Liver (tissue), 9 donors: ENCODE measurements around the gene PLEKHA6. TPM values are rescaled to one million over a fixed set of nuclear protein-coding genes. Genes with fewer than 3 reads are reported as not detected.

Experiments used
- DNase-seq: peaks from one replicate; pipeline ENCODE4 v3.0.0-alpha.2; 2017; ENCODE audit warnings: low spot score
- H3K27ac ChIP-seq, 2 donors: one replicate each; pipeline ENCODE4 v1.7.0; 2013; ENCODE audit warnings: inconsistent platforms in 2 of 2, low read length in 2 of 2, control low read depth in 1 of 2, low read depth in 1 of 2, mild to moderate bottlenecking in 1 of 2
- H3K27me3 ChIP-seq, 4 donors: one replicate each; pipeline versions ENCODE4 v1.6.1 to v1.7.0; 2013; ENCODE audit warnings: low read length in 3 of 4, inconsistent platforms in 1 of 4, mild to moderate bottlenecking in 1 of 4, moderate library complexity in 1 of 4; ENCODE audit not compliant: control insufficient read depth in 4 of 4, insufficient read depth in 4 of 4
- H3K36me3 ChIP-seq, 4 donors: one replicate each; pipeline versions ENCODE4 v1.6.1 to v1.7.0; 2013; ENCODE audit warnings: low read length in 3 of 4, mild to moderate bottlenecking in 3 of 4, low read depth in 1 of 4, moderate library complexity in 1 of 4; ENCODE audit not compliant: control insufficient read depth in 4 of 4, insufficient read depth in 3 of 4
- H3K4me1 ChIP-seq, 4 donors: one replicate each; pipeline versions ENCODE4 v1.6.1 to v1.7.0; 2013; ENCODE audit warnings: low read length in 3 of 4, mild to moderate bottlenecking in 3 of 4, moderate library complexity in 1 of 4; ENCODE audit not compliant: control insufficient read depth in 4 of 4, insufficient read depth in 4 of 4
- H3K4me3 ChIP-seq, 3 donors: one replicate each; pipeline versions ENCODE4 v1.6.1 to v1.7.0; 2013; ENCODE audit warnings: low read length in 3 of 3, control low read depth in 1 of 3, low read depth in 1 of 3, mild to moderate bottlenecking in 1 of 3
- H3K9ac ChIP-seq, 2 donors: one replicate each; pipeline ENCODE4 v1.7.0; 2013; ENCODE audit warnings: low read length in 2 of 2, mild to moderate bottlenecking in 2 of 2, moderate library complexity in 2 of 2, control low read depth in 1 of 2, low read depth in 1 of 2
- H3K9me3 ChIP-seq, 4 donors: one replicate each; pipeline versions ENCODE4 v1.6.1 to v1.7.0; 2013; ENCODE audit warnings: low read length in 3 of 4; ENCODE audit not compliant: control insufficient read depth in 4 of 4
- ATF3 ChIP-seq: IDR thresholded peaks from 2 replicates; pipeline ENCODE4 v1.6.1; 2016; ENCODE audit warnings: antibody characterized with exemption
- CTCF ChIP-seq: fragments of 150-350 bp; IDR thresholded peaks from 2 replicates; pipeline ENCODE4 v1.5.1; 2017; ENCODE audit warnings: improper control_type of control experiment, low read depth, low read length; ENCODE audit not compliant: missing input control
- EGR1 ChIP-seq, 2 donors: IDR thresholded peaks; 2 replicates each; pipeline ENCODE4 v1.6.1; 2016 to 2018; ENCODE audit warnings: antibody characterized with exemption in 2 of 2, low read depth in 2 of 2
- FOXA1 ChIP-seq: IDR thresholded peaks from 2 replicates; pipeline ENCODE4 v1.6.1; 2016; ENCODE audit warnings: antibody characterized with exemption
- FOXA2 ChIP-seq: IDR thresholded peaks from 2 replicates; pipeline ENCODE4 v1.6.1; 2016; ENCODE audit warnings: antibody characterized with exemption
- GABPA ChIP-seq, 2 donors: IDR thresholded peaks in 1 of 2; conservative IDR thresholded peaks in 1 of 2; 2 replicates each; pipeline ENCODE4 v1.6.1; 2016; ENCODE audit warnings: antibody characterized with exemption in 2 of 2, mild to moderate bottlenecking in 1 of 2, moderate library complexity in 1 of 2
- HNF4A ChIP-seq, 2 donors: conservative IDR thresholded peaks; 2 replicates each; pipeline ENCODE4 v1.6.1; 2016; ENCODE audit warnings: antibody characterized with exemption in 2 of 2, mild to moderate bottlenecking in 2 of 2
- HNF4G ChIP-seq: IDR thresholded peaks from 2 replicates; pipeline ENCODE4 v1.6.1; 2016; ENCODE audit warnings: antibody characterized with exemption
- JUND ChIP-seq, 2 donors: IDR thresholded peaks; 2 replicates each; pipeline ENCODE4 v1.6.1; 2016; ENCODE audit warnings: antibody characterized with exemption in 2 of 2
- MAX ChIP-seq: IDR thresholded peaks from 2 replicates; pipeline ENCODE4 v1.6.1; 2016; ENCODE audit warnings: antibody characterized with exemption
- NR2F2 ChIP-seq: IDR thresholded peaks from 2 replicates; pipeline ENCODE4 v1.6.1; 2016; ENCODE audit warnings: antibody characterized with exemption
- RAD21 ChIP-seq, 2 donors: IDR thresholded peaks; 2 replicates each; pipeline ENCODE4 v1.6.1; 2016; ENCODE audit warnings: antibody characterized with exemption in 2 of 2, mild to moderate bottlenecking in 2 of 2
- REST ChIP-seq: IDR thresholded peaks from 2 replicates; pipeline ENCODE4 v1.6.1; 2016; ENCODE audit warnings: antibody characterized with exemption, mild to moderate bottlenecking
- RXRA ChIP-seq, 2 donors: IDR thresholded peaks; 2 replicates each; pipeline ENCODE4 v1.6.1; 2017 to 2018; ENCODE audit warnings: antibody characterized with exemption in 2 of 2, mild to moderate bottlenecking in 1 of 2
- SP1 ChIP-seq: IDR thresholded peaks from 2 replicates; pipeline ENCODE4 v1.6.1; 2018; ENCODE audit warnings: antibody characterized with exemption, mild to moderate bottlenecking
- TAF1 ChIP-seq: conservative IDR thresholded peaks from 2 replicates; pipeline ENCODE4 v1.6.1; 2016; ENCODE audit warnings: antibody characterized with exemption, mild to moderate bottlenecking
- YY1 ChIP-seq: IDR thresholded peaks from 2 replicates; pipeline ENCODE4 v1.6.1; 2016; ENCODE audit warnings: antibody characterized with exemption, mild to moderate bottlenecking
- ZBTB33 ChIP-seq: IDR thresholded peaks from 2 replicates; pipeline ENCODE4 v1.6.1; 2016; ENCODE audit warnings: antibody characterized with exemption
- WGBS: extraction: QIAGEN DNeasy Blood & Tissue Kit; methylation state at CpG from one replicate; pipeline ENCODE4 v1.1.7; 2013; 5-methylcytosine and 5-hydroxymethylcytosine counted together
- polyA plus RNA-seq, 2 donors: library from polyadenylated mRNA; stranded (reverse) in 1 of 2; unstranded in 1 of 2; fragments of 200-250 nt in 1 of 2; fragments of >200 nt in 1 of 2; fragmentation: Nextera tagmentation in 1 of 2; extraction: Ambion mirVana in 1 of 2; gene quantifications; one replicate each; pipeline versions ENCODE4 v1.2.1 to v1.2.3, GENCODE V29; 2013 to 2015
- total RNA-seq, 2 donors: library from RNA; depleted of rRNA; stranded (reverse); fragments of >200 nt; gene quantifications; one replicate each; pipeline ENCODE4 v1.2.3, GENCODE V29; 2014
- donor health status: healthy.
- donor health status: healthy.
- donor health status: healthy.
- donor health status: healthy.
- donor health status: healthy.

Gene PLEKHA6
- total and polyA plus RNA-seq, 4 donors: 5.3 to 12.8 (median 7.6) TPM

GRCh38 chr1:204232526-204232925 lies 127.2 kb downstream of the PLEKHA6 start (continued):
- TF ChIP-seq CTCF (no peak), SP1 (no peak), ATF3 (no peak)

GRCh38 chr1:204230211-204230610 lies 129.5 kb downstream of the PLEKHA6 start:
- Histone ChIP-seq H3K27ac (no peak overlapping the region), H3K9ac (no peak overlapping the region), H3K9me3 (no peaks in the 10 kb centered on the region), H3K4me3 (no peak overlapping the region), H3K4me1 (peaks cover 4 to 28% (median 19%) of the 10 kb centered on the region in 4 donors), H3K36me3 (peaks cover 3 to 42% (median 31%) of the 10 kb centered on the region in 4 donors), H3K27me3 (no peaks in the 10 kb centered on the region)
- no peak for DNase-seq
- TF ChIP-seq EGR1 (IDR thresholded peaks at IDR 0.05; ENCODE audit: low read depth in 2 of 2) (no peak), ZBTB33 (no peak), YY1 (no peak), GABPA (IDR thresholded peaks at IDR 0.05 in 1 of 2, conservative IDR thresholded peaks at IDR 0.05 in 1 of 2) (no peak), HNF4A (conservative IDR thresholded peaks at IDR 0.05) (no peak), TAF1 (no peak), FOXA2 (no peak), ATF3 (no peak), CTCF (no peak), JUND (IDR thresholded peaks at IDR 0.05) (no peak), REST (no peak), MAX (no peak), RXRA (IDR thresholded peaks at IDR 0.05) (no peak), FOXA1 (no peak), SP1 (no peak), HNF4G (no peak), RAD21 (IDR thresholded peaks at IDR 0.05) (no peak), NR2F2 (no peak)
- WGBS: 96% methylated on average over 14 of the region's 14 CpGs
